H1 (cell line): ENCODE data around the gene HBM. TPM values are rescaled to one million over a fixed set of nuclear protein-coding genes. Genes with fewer than 3 reads are reported as not detected.

Experiments used
- ASH2L ChIP-seq: fragments of 200-600, 300-600 bp; sonication (generic); IDR thresholded peaks from one replicate; pipeline ENCODE4 v1.7.1; 2017; ENCODE audit warnings: low read length
- NANOG ChIP-seq: IDR thresholded peaks from 2 replicates; pipeline ENCODE4 v1.6.1; 2011; ENCODE audit warnings: low read length, low read depth, mild to moderate bottlenecking, inconsistent platforms; ENCODE audit not compliant: insufficient read depth, poor library complexity, severe bottlenecking
- NRF1 ChIP-seq: IDR thresholded peaks from 2 replicates; pipeline ENCODE4 v1.6.1; 2011; ENCODE audit warnings: mild to moderate bottlenecking, low read depth, low read length, improper control_type of control experiment
- POU5F1 ChIP-seq: IDR thresholded peaks from 2 replicates; pipeline ENCODE4 v1.6.1; 2011; ENCODE audit warnings: low read depth, mild to moderate bottlenecking, low read length, moderate library complexity
- RAD21 ChIP-seq, 2 experiments: IDR thresholded peaks in 1 of 2; conservative IDR thresholded peaks in 1 of 2; 2 replicates each; pipeline ENCODE4 v1.6.1; 2011; ENCODE audit warnings: low read depth in 2 of 2, low read length in 2 of 2, improper control_type of control experiment in 1 of 2, inconsistent platforms in 1 of 2, mild to moderate bottlenecking in 1 of 2, moderate library complexity in 1 of 2
- RNF2 ChIP-seq: fragments of 200-900, 300-1000 bp; sonication (generic); IDR thresholded peaks from 2 replicates; pipeline ENCODE4 v1.7.1; 2016; ENCODE audit warnings: borderline replicate concordance, low read depth, mild to moderate bottlenecking, antibody characterized with exemption, low read length; ENCODE audit not compliant: poor library complexity, severe bottlenecking; ENCODE audit errors: missing control alignments
- SRF ChIP-seq: IDR thresholded peaks from 2 replicates; pipeline ENCODE4 v1.6.1; 2011; ENCODE audit warnings: mild to moderate bottlenecking, low read depth, low read length, moderate library complexity
- ZNF274 ChIP-seq: IDR thresholded peaks from 2 replicates; pipeline ENCODE4 v1.7.0; 2012; ENCODE audit warnings: low read length, borderline replicate concordance; ENCODE audit errors: extremely low read depth
- polyA plus RNA-seq, 7 experiments: library from polyadenylated mRNA; depleted of rRNA in 3 of 7; stranded (reverse) in 5 of 7; unstranded in 2 of 7; fragments of >200 nt in 5 of 7; fragments of 200-250 nt in 2 of 7; gene quantifications; 1 replicate in 5 of 7; 2 replicates in 1 of 7; 4 replicates in 1 of 7; pipeline versions ENCODE4 v1.2.1 to v1.2.3, GENCODE V29; 2011 to 2013; ENCODE audit warnings: missing spikeins in 2 of 7, mixed read lengths in 2 of 7
- total RNA-seq: library from RNA; stranded (reverse); fragmentation: NEBNext Ultra II Directional; extraction: Animal tissue kit (Norgen Biotek cat#: 25700); gene quantifications from 2 replicates; pipeline ENCODE4 v1.2.1, GENCODE V29; 2021
- TF ChIP-seq, protein P1 (sequence below): fragments of 300-600 bp; sonication (generic); IDR thresholded peaks from 2 replicates; pipeline ENCODE4 v1.7.1; 2012; ENCODE audit warnings: low read length, moderate library complexity, mild to moderate bottlenecking, inconsistent platforms; ENCODE audit not compliant: insufficient replicate concordance
- TF ChIP-seq, protein P2 (sequence below): IDR thresholded peaks from 2 replicates; pipeline ENCODE4 v1.6.1; 2011; ENCODE audit warnings: low read length, improper control_type of control experiment

HBM gene
- total and polyA plus RNA-seq, 2 of the 8 experiments (the other 6 are each of a cell fraction or from before 2014, with no cell fraction given), result 0.88 TPM; not detected in 1

DNA sequence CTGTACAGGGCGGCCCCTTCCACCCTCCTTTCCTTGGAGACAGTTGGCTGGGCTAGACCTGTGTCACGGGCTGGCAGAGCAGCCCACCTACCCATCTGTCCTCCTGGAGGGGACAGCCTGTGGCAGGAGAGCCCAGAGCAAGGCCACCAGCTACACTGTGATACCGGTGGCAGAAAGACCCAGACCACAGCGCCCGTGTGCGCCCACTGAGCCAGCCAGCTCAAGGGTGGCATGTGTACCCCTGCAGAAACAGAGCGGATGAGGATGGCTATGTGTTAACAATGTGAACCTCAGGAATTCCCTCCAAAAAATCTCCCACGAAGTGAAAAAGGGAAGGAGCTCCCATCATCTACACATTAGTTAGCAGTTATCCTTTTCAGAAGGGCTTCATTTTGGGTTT lies 21.6 kb downstream of the HBM start (continued):
- TF ChIP-seq, protein P1, sequence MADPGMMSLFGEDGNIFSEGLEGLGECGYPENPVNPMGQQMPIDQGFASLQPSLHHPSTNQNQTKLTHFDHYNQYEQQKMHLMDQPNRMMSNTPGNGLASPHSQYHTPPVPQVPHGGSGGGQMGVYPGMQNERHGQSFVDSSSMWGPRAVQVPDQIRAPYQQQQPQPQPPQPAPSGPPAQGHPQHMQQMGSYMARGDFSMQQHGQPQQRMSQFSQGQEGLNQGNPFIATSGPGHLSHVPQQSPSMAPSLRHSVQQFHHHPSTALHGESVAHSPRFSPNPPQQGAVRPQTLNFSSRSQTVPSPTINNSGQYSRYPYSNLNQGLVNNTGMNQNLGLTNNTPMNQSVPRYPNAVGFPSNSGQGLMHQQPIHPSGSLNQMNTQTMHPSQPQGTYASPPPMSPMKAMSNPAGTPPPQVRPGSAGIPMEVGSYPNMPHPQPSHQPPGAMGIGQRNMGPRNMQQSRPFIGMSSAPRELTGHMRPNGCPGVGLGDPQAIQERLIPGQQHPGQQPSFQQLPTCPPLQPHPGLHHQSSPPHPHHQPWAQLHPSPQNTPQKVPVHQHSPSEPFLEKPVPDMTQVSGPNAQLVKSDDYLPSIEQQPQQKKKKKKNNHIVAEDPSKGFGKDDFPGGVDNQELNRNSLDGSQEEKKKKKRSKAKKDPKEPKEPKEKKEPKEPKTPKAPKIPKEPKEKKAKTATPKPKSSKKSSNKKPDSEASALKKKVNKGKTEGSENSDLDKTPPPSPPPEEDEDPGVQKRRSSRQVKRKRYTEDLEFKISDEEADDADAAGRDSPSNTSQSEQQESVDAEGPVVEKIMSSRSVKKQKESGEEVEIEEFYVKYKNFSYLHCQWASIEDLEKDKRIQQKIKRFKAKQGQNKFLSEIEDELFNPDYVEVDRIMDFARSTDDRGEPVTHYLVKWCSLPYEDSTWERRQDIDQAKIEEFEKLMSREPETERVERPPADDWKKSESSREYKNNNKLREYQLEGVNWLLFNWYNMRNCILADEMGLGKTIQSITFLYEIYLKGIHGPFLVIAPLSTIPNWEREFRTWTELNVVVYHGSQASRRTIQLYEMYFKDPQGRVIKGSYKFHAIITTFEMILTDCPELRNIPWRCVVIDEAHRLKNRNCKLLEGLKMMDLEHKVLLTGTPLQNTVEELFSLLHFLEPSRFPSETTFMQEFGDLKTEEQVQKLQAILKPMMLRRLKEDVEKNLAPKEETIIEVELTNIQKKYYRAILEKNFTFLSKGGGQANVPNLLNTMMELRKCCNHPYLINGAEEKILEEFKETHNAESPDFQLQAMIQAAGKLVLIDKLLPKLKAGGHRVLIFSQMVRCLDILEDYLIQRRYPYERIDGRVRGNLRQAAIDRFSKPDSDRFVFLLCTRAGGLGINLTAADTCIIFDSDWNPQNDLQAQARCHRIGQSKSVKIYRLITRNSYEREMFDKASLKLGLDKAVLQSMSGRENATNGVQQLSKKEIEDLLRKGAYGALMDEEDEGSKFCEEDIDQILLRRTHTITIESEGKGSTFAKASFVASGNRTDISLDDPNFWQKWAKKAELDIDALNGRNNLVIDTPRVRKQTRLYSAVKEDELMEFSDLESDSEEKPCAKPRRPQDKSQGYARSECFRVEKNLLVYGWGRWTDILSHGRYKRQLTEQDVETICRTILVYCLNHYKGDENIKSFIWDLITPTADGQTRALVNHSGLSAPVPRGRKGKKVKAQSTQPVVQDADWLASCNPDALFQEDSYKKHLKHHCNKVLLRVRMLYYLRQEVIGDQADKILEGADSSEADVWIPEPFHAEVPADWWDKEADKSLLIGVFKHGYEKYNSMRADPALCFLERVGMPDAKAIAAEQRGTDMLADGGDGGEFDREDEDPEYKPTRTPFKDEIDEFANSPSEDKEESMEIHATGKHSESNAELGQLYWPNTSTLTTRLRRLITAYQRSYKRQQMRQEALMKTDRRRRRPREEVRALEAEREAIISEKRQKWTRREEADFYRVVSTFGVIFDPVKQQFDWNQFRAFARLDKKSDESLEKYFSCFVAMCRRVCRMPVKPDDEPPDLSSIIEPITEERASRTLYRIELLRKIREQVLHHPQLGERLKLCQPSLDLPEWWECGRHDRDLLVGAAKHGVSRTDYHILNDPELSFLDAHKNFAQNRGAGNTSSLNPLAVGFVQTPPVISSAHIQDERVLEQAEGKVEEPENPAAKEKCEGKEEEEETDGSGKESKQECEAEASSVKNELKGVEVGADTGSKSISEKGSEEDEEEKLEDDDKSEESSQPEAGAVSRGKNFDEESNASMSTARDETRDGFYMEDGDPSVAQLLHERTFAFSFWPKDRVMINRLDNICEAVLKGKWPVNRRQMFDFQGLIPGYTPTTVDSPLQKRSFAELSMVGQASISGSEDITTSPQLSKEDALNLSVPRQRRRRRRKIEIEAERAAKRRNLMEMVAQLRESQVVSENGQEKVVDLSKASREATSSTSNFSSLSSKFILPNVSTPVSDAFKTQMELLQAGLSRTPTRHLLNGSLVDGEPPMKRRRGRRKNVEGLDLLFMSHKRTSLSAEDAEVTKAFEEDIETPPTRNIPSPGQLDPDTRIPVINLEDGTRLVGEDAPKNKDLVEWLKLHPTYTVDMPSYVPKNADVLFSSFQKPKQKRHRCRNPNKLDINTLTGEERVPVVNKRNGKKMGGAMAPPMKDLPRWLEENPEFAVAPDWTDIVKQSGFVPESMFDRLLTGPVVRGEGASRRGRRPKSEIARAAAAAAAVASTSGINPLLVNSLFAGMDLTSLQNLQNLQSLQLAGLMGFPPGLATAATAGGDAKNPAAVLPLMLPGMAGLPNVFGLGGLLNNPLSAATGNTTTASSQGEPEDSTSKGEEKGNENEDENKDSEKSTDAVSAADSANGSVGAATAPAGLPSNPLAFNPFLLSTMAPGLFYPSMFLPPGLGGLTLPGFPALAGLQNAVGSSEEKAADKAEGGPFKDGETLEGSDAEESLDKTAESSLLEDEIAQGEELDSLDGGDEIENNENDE, result no peak
- TF ChIP-seq ASH2L, result no peak
- TF ChIP-seq POU5F1, result no peak
- TF ChIP-seq ZNF274, result no peak
- TF ChIP-seq, protein P2, sequence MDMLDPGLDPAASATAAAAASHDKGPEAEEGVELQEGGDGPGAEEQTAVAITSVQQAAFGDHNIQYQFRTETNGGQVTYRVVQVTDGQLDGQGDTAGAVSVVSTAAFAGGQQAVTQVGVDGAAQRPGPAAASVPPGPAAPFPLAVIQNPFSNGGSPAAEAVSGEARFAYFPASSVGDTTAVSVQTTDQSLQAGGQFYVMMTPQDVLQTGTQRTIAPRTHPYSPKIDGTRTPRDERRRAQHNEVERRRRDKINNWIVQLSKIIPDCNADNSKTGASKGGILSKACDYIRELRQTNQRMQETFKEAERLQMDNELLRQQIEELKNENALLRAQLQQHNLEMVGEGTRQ, result no peak
- TF ChIP-seq RAD21 (IDR thresholded peaks at IDR 0.05 in 1 of 2, conservative IDR thresholded peaks at IDR 0.05 in 1 of 2; ENCODE audit: low read depth in 2 of 2, low read length in 2 of 2), result no peak
- no peak for TF ChIP-seq NANOG
- TF ChIP-seq RNF2, result no peak
- no peak for TF ChIP-seq NRF1
- no peak for TF ChIP-seq SRF
